ENCODE data around the gene TBX1. TPM values are rescaled to one million over a fixed set of nuclear protein-coding genes. Genes with fewer than 3 reads are reported as not detected.

TBX1 gene
- total RNA-seq, 2 experiments from 2014 or later, result 0.23 TPM; not detected in 1

GRCh38 chr22:19802001-19802893, 41.7 kb downstream of the TBX1 start:
- Histone ChIP-seq H3K27ac (ENCODE audit: low read depth, low read length, poor library complexity, severe bottlenecking) (no peak overlapping the region), H2AFZ (ENCODE audit: low read length) (no peak overlapping the region), H3K36me3 (ENCODE audit: insufficient read depth, low read length) (no peaks in the 10 kb centered on the region), H3K9me3 (ENCODE audit: low read length) (no peaks in the 10 kb centered on the region), H3K79me2 (ENCODE audit: insufficient read depth, low read depth, low read length) (no peaks in the 10 kb centered on the region), H3K4me2 (ENCODE audit: low read length) (no peak overlapping the region), H3K4me3 (ENCODE audit: low read depth, low read length, poor library complexity, severe bottlenecking) (no peak overlapping the region), H4K20me1 (ENCODE audit: insufficient read depth, low read length) (no peaks in the 10 kb centered on the region), H3K9me2 (ENCODE audit: insufficient read depth, low read length) (no peaks in the 10 kb centered on the region), H3K4me1 (ENCODE audit: insufficient read depth, low read length, poor library complexity, severe bottlenecking) (no peaks in the 10 kb centered on the region)
- no peak for TF ChIP-seq CTCF (conservative IDR thresholded peaks at IDR 0.05; ENCODE audit: low read length)
- TF ChIP-seq EZH2phosphoT487 (IDR thresholded peaks at IDR 0.05; ENCODE audit: borderline replicate concordance, low read depth, low read length), result no peak
- CTCF ChIA-PET (ENCODE audit: unreplicated experiment), result no interaction called here
- DNase-seq (ENCODE audit: low spot score), result no peak
- POLR2A ChIA-PET, result no interaction called here
- intact Hi-C loops (cut with micrococcal nuclease; ENCODE audit: unreplicated experiment), result no loop called here
- no TSS peak for BruUV-seq (replicated peaks)

GRCh38 chr22:19802894-19803735, 42.5 kb downstream of the TBX1 start:
- no TSS peak for BruUV-seq (replicated peaks)
- H3K79me2 ChIP-seq (ENCODE audit: insufficient read depth, low read depth, low read length), result no peaks in the 10 kb centered on the region
- no peak overlapping the region for H2AFZ ChIP-seq (ENCODE audit: low read length)
- no peaks in the 10 kb centered on the region for H3K36me3 ChIP-seq (ENCODE audit: insufficient read depth, low read length)
- TF ChIP-seq CTCF (conservative IDR thresholded peaks at IDR 0.05; ENCODE audit: low read length), result no peak
- TF ChIP-seq EZH2phosphoT487 (IDR thresholded peaks at IDR 0.05; ENCODE audit: borderline replicate concordance, low read depth, low read length), result no peak
- H3K9me3 ChIP-seq (ENCODE audit: low read length), result no peaks in the 10 kb centered on the region
- no peaks in the 10 kb centered on the region for H3K4me1 ChIP-seq (ENCODE audit: insufficient read depth, low read length, poor library complexity, severe bottlenecking)
- no peaks in the 10 kb centered on the region for H3K9me2 ChIP-seq (ENCODE audit: insufficient read depth, low read length)
- ChIA-PET POLR2A (no interaction called here), CTCF (ENCODE audit: unreplicated experiment) (no interaction called here)
- no peak overlapping the region for H3K4me2 ChIP-seq (ENCODE audit: low read length)
- no peak overlapping the region for H3K4me3 ChIP-seq (ENCODE audit: low read depth, low read length, poor library complexity, severe bottlenecking)
- DNase-seq (ENCODE audit: low spot score), result no peak
- H4K20me1 ChIP-seq (ENCODE audit: insufficient read depth, low read length), result no peaks in the 10 kb centered on the region
- intact Hi-C loops (cut with micrococcal nuclease; ENCODE audit: unreplicated experiment), result no loop called here
- H3K27ac ChIP-seq (ENCODE audit: low read depth, low read length, poor library complexity, severe bottlenecking), result no peak overlapping the region
